SK-N-SH treated with all-trans-retinoic acid at 6 μM for 48 hours (cell line): Measurements from ENCODE around the gene DYNC1I1.

ENCODE experiments used
- ATAC-seq: fragments of 200-7000 bp; cut with Tn5 transposase; 3 replicates; pipeline ENCODE4 v1.9.1; 2020; ENCODE audit warnings: mild to moderate bottlenecking, moderate library complexity
- CSDC2 ChIP-seq: fragments of 250-450 bp; sonication (Bioruptor Pico); IDR thresholded peaks from 2 replicates; pipeline ENCODE4 v1.5.0; 2020; ENCODE audit warnings: mild to moderate bottlenecking, moderate library complexity
- ESRRG ChIP-seq: fragments of 250-450 bp; sonication (Bioruptor Pico); IDR thresholded peaks from 2 replicates; pipeline ENCODE4 v1.6.1; 2021; ENCODE audit warnings: mild to moderate bottlenecking
- GLIS3 ChIP-seq: fragments of 250-450 bp; sonication (Bioruptor Pico); IDR thresholded peaks from 2 replicates; pipeline ENCODE4 v1.5.0; 2020; ENCODE audit warnings: mild to moderate bottlenecking, moderate library complexity
- PPARA ChIP-seq: fragments of 250-450 bp; sonication (Bioruptor Pico); IDR thresholded peaks from 2 replicates; pipeline ENCODE4 v1.5.0; 2020; ENCODE audit warnings: mild to moderate bottlenecking, borderline replicate concordance
- RARB ChIP-seq: fragments of 250-450 bp; sonication (Bioruptor Pico); IDR thresholded peaks from 2 replicates; pipeline ENCODE4 v1.8.0; 2021; ENCODE audit warnings: mild to moderate bottlenecking, moderate library complexity
- SNAI2 ChIP-seq: fragments of 250-450 bp; sonication (Bioruptor Pico); IDR thresholded peaks from 2 replicates; pipeline ENCODE4 v1.5.0; 2020; ENCODE audit warnings: mild to moderate bottlenecking, moderate library complexity
- TCF4 ChIP-seq: fragments of 250-450 bp; sonication (Bioruptor Pico); IDR thresholded peaks from 2 replicates; pipeline ENCODE4 v1.8.0; 2021; ENCODE audit warnings: mild to moderate bottlenecking, moderate library complexity, borderline replicate concordance
- ZC3H10 ChIP-seq: fragments of 250-450 bp; sonication (Bioruptor Pico); IDR thresholded peaks from 2 replicates; pipeline ENCODE4 v1.5.1; 2021; ENCODE audit warnings: mild to moderate bottlenecking, moderate library complexity
- ZFP3 ChIP-seq: fragments of 250-450 bp; sonication (Bioruptor Pico); IDR thresholded peaks from 2 replicates; pipeline ENCODE4 v1.5.0; 2020; ENCODE audit warnings: mild to moderate bottlenecking, moderate library complexity
- ZFP30 ChIP-seq: fragments of 450-650 bp; formaldehyde crosslinking; IDR thresholded peaks from 2 replicates; pipeline ENCODE4 v1.5.0; 2022; ENCODE audit warnings: mild to moderate bottlenecking, moderate library complexity
- ZNF565 ChIP-seq: fragments of 450-650 bp; formaldehyde crosslinking; conservative IDR thresholded peaks from 2 replicates; pipeline ENCODE4 v1.5.0; 2020; ENCODE audit warnings: low read depth, mild to moderate bottlenecking, moderate library complexity
- ZNF70 ChIP-seq: fragments of 450-650 bp; formaldehyde crosslinking; IDR thresholded peaks from 2 replicates; pipeline ENCODE4 v1.5.0; 2020; ENCODE audit warnings: mild to moderate bottlenecking, moderate library complexity
- TF ChIP-seq, protein P1 (sequence below): fragments of 250-450 bp; sonication (Bioruptor Pico); IDR thresholded peaks from 2 replicates; pipeline ENCODE4 v1.5.0; 2020; ENCODE audit warnings: mild to moderate bottlenecking, moderate library complexity
- TF ChIP-seq, protein P2 (sequence below): fragments of 250-450 bp; sonication (Bioruptor Pico); IDR thresholded peaks from 2 replicates; pipeline ENCODE4 v1.5.1; 2021; ENCODE audit warnings: mild to moderate bottlenecking, moderate library complexity
- TF ChIP-seq, protein P3 (sequence below): fragments of 250-450 bp; sonication (Bioruptor Pico); IDR thresholded peaks from 2 replicates; pipeline ENCODE4 v1.8.0; 2021; ENCODE audit warnings: low read depth, mild to moderate bottlenecking, moderate library complexity, borderline replicate concordance
- TF ChIP-seq, protein P4 (sequence below): fragments of 250-450 bp; sonication (Bioruptor Pico); IDR thresholded peaks from 2 replicates; pipeline ENCODE4 v1.8.0; 2020; ENCODE audit warnings: mild to moderate bottlenecking, moderate library complexity, borderline replicate concordance
- TF ChIP-seq, protein P5 (sequence below): fragments of 250-450 bp; sonication (Bioruptor Pico); IDR thresholded peaks from 2 replicates; pipeline ENCODE4 v1.5.1; 2020; ENCODE audit warnings: low read depth, mild to moderate bottlenecking, moderate library complexity

DYNC1I1 gene

DNA sequence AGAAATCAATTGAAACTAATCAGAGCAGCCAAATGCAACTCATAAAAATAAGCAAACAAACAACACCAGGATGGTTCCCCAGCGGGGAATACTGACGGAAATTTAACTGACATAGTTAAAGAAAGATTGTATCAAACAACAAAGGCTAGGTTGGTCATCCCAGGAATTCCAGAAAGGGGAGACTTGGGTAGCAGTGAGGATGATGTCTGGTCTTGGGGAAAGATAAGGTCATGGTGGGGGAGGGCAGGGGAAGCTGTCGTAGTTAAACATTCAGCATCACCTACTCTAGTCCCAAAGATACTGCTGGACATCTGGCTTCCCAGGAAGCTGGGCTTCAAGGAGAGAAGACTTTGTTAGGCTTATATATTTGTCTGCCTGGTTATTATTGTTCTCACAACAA is 50.4 kb downstream of the DYNC1I1 start:
- ATAC-seq: no peak
- no peak for TF ChIP-seq GLIS3 (CRISPR knock-in tag)
- TF ChIP-seq, protein P1, sequence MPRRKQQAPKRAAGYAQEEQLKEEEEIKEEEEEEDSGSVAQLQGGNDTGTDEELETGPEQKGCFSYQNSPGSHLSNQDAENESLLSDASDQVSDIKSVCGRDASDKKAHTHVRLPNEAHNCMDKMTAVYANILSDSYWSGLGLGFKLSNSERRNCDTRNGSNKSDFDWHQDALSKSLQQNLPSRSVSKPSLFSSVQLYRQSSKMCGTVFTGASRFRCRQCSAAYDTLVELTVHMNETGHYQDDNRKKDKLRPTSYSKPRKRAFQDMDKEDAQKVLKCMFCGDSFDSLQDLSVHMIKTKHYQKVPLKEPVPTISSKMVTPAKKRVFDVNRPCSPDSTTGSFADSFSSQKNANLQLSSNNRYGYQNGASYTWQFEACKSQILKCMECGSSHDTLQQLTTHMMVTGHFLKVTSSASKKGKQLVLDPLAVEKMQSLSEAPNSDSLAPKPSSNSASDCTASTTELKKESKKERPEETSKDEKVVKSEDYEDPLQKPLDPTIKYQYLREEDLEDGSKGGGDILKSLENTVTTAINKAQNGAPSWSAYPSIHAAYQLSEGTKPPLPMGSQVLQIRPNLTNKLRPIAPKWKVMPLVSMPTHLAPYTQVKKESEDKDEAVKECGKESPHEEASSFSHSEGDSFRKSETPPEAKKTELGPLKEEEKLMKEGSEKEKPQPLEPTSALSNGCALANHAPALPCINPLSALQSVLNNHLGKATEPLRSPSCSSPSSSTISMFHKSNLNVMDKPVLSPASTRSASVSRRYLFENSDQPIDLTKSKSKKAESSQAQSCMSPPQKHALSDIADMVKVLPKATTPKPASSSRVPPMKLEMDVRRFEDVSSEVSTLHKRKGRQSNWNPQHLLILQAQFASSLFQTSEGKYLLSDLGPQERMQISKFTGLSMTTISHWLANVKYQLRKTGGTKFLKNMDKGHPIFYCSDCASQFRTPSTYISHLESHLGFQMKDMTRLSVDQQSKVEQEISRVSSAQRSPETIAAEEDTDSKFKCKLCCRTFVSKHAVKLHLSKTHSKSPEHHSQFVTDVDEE: no peak
- no peak for TF ChIP-seq ESRRG (CRISPR knock-in tag)
- no peak for TF ChIP-seq ZNF565 (CRISPR knock-in tag)
- TF ChIP-seq ZC3H10 (CRISPR knock-in tag): no peak
- no peak for TF ChIP-seq SNAI2 (CRISPR knock-in tag)
- no peak for TF ChIP-seq CSDC2 (CRISPR knock-in tag)
- TF ChIP-seq, protein P2, sequence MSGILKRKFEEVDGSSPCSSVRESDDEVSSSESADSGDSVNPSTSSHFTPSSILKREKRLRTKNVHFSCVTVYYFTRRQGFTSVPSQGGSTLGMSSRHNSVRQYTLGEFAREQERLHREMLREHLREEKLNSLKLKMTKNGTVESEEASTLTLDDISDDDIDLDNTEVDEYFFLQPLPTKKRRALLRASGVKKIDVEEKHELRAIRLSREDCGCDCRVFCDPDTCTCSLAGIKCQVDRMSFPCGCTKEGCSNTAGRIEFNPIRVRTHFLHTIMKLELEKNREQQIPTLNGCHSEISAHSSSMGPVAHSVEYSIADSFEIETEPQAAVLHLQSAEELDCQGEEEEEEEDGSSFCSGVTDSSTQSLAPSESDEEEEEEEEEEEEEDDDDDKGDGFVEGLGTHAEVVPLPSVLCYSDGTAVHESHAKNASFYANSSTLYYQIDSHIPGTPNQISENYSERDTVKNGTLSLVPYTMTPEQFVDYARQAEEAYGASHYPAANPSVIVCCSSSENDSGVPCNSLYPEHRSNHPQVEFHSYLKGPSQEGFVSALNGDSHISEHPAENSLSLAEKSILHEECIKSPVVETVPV: no peak
- TF ChIP-seq, protein P3, sequence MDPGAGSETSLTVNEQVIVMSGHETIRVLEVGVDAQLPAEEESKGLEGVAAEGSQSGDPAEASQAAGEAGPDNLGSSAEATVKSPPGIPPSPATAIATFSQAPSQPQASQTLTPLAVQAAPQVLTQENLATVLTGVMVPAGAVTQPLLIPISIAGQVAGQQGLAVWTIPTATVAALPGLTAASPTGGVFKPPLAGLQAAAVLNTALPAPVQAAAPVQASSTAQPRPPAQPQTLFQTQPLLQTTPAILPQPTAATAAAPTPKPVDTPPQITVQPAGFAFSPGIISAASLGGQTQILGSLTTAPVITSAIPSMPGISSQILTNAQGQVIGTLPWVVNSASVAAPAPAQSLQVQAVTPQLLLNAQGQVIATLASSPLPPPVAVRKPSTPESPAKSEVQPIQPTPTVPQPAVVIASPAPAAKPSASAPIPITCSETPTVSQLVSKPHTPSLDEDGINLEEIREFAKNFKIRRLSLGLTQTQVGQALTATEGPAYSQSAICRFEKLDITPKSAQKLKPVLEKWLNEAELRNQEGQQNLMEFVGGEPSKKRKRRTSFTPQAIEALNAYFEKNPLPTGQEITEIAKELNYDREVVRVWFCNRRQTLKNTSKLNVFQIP (CRISPR knock-in tag): no peak
- TF ChIP-seq, protein P4, sequence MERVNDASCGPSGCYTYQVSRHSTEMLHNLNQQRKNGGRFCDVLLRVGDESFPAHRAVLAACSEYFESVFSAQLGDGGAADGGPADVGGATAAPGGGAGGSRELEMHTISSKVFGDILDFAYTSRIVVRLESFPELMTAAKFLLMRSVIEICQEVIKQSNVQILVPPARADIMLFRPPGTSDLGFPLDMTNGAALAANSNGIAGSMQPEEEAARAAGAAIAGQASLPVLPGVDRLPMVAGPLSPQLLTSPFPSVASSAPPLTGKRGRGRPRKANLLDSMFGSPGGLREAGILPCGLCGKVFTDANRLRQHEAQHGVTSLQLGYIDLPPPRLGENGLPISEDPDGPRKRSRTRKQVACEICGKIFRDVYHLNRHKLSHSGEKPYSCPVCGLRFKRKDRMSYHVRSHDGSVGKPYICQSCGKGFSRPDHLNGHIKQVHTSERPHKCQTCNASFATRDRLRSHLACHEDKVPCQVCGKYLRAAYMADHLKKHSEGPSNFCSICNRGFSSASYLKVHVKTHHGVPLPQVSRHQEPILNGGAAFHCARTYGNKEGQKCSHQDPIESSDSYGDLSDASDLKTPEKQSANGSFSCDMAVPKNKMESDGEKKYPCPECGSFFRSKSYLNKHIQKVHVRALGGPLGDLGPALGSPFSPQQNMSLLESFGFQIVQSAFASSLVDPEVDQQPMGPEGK (CRISPR knock-in tag): no peak

DNA sequence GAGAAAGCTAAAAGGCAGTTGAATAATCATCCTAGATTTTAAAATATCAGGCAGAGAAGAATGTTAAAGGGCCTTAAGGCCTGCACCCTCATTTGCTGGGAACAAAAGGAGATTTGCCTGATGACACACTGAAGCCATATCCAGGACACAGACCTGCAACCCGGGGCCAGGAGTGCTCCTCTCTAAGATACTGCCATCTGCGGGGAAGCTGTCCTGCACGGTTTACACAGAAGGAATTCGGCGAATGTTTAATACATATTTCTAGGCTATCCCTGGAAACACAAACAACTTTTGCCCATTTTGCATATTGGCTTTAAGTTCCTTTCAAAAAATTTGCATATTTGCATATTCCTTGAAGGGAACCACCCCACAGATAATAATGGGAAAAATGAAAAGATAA is 52.3 kb downstream of the DYNC1I1 start:
- TF ChIP-seq PPARA (CRISPR knock-in tag) (no peak), RARB (CRISPR knock-in tag) (no peak), ZFP3 (CRISPR knock-in tag) (no peak), ZFP30 (no peak), GLIS3 (CRISPR knock-in tag) (no peak), SNAI2 (CRISPR knock-in tag) (no peak), TCF4 (CRISPR knock-in tag) (no peak), ZNF70 (CRISPR knock-in tag) (no peak)
- TF ChIP-seq, protein P4 (CRISPR knock-in tag): no peak
- TF ChIP-seq, protein P5, sequence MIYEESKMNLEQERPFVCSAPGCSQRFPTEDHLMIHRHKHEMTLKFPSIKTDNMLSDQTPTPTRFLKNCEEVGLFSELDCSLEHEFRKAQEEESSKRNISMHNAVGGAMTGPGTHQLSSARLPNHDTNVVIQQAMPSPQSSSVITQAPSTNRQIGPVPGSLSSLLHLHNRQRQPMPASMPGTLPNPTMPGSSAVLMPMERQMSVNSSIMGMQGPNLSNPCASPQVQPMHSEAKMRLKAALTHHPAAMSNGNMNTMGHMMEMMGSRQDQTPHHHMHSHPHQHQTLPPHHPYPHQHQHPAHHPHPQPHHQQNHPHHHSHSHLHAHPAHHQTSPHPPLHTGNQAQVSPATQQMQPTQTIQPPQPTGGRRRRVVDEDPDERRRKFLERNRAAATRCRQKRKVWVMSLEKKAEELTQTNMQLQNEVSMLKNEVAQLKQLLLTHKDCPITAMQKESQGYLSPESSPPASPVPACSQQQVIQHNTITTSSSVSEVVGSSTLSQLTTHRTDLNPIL (CRISPR knock-in tag): no peak
- TF ChIP-seq, protein P3 (CRISPR knock-in tag): no peak
- ATAC-seq: no peak
